GM23338 (cell line): ENCODE results near the gene ESRRB. TPM values are rescaled to one million over a fixed set of nuclear protein-coding genes. Genes with fewer than 3 reads are reported as not detected.

Experiments used
- ATAC-seq: fragments of 200-7000 bp; cut with Tn5 transposase; 3 replicates; pipeline ENCODE4 v1.9.1; 2020
- DNase-seq: peaks from one replicate; pipeline ENCODE4 v3.0.0-alpha.2; 2015; ENCODE audit warnings: low spot score
- H2AFZ ChIP-seq: fragments of 200-600 bp; sonication (generic); 2 replicates; pipeline ENCODE4 v1.8.0; 2016; ENCODE audit warnings: antibody characterized with exemption, mild to moderate bottlenecking, moderate library complexity
- H3F3A ChIP-seq: fragments of 200-600 bp; sonication (generic); replicated peaks from 2 replicates; pipeline ENCODE4 v1.8.0; 2017; ENCODE audit warnings: antibody characterized with exemption, mixed run types, low read depth
- H3K27ac ChIP-seq: fragments of 200-600 bp; sonication (generic); 2 replicates; pipeline ENCODE4 v1.6.1; 2016; ENCODE audit warnings: low read depth
- H3K27me3 ChIP-seq: fragments of 200-600 bp; sonication (generic); 2 replicates; pipeline ENCODE4 v1.8.0; 2016; ENCODE audit warnings: mild to moderate bottlenecking, mixed run types, moderate library complexity; ENCODE audit not compliant: insufficient read depth
- H3K36me3 ChIP-seq: fragments of 200-600 bp; sonication (generic); 2 replicates; pipeline ENCODE4 v1.8.0; 2016; ENCODE audit warnings: mild to moderate bottlenecking; ENCODE audit not compliant: insufficient read depth
- H3K4me1 ChIP-seq: fragments of 200-600 bp; sonication (generic); 2 replicates; pipeline ENCODE4 v1.8.0; 2016; ENCODE audit warnings: mild to moderate bottlenecking, moderate library complexity; ENCODE audit not compliant: insufficient read depth
- H3K4me2 ChIP-seq: fragments of 200-600 bp; sonication (generic); 2 replicates; pipeline ENCODE4 v1.7.1; 2017; ENCODE audit warnings: mixed run types
- H3K4me3 ChIP-seq: fragments of 200-600 bp; sonication (generic); 2 replicates; pipeline ENCODE4 v1.6.1; 2016; ENCODE audit warnings: mixed run types
- H3K79me2 ChIP-seq: fragments of 200-600 bp; sonication (generic); replicated peaks from 2 replicates; pipeline ENCODE4 v1.8.0; 2017; ENCODE audit warnings: mild to moderate bottlenecking; ENCODE audit not compliant: insufficient read depth
- H3K9me2 ChIP-seq: fragments of 200-600 bp; sonication (generic); 2 replicates; pipeline ENCODE4 v1.8.0; 2017; ENCODE audit not compliant: insufficient read depth
- H4K20me1 ChIP-seq: fragments of 200-600 bp; sonication (generic); replicated peaks from 2 replicates; pipeline ENCODE4 v1.8.0; 2017; ENCODE audit warnings: mild to moderate bottlenecking; ENCODE audit not compliant: insufficient read depth
- H3K27ac Mint-ChIP-seq: 2 replicates; pipeline ENCODE4 v1.8.0; 2020; ENCODE audit warnings: inconsistent platforms, mild to moderate bottlenecking, moderate library complexity, mixed read lengths
- H3K27me3 Mint-ChIP-seq: 3 replicates; pipeline ENCODE4 v1.8.0; 2022; ENCODE audit warnings: low read depth, mild to moderate bottlenecking, moderate library complexity, mixed read lengths, inconsistent platforms; ENCODE audit not compliant: insufficient read depth, poor library complexity
- H3K36me3 Mint-ChIP-seq: 3 replicates; pipeline ENCODE4 v1.8.0; 2021; ENCODE audit warnings: low read depth, mild to moderate bottlenecking, inconsistent platforms, moderate library complexity, mixed read lengths
- H3K4me1 Mint-ChIP-seq: 3 replicates; pipeline ENCODE4 v1.8.0; 2020; ENCODE audit warnings: mild to moderate bottlenecking, inconsistent platforms, mixed read lengths
- H3K4me3 Mint-ChIP-seq: 3 replicates; pipeline ENCODE4 v1.8.0; 2021; ENCODE audit warnings: moderate library complexity, mild to moderate bottlenecking, inconsistent platforms, mixed read lengths
- H3K9me3 Mint-ChIP-seq: 3 replicates; pipeline ENCODE4 v1.8.0; 2020; ENCODE audit warnings: moderate library complexity, mild to moderate bottlenecking, inconsistent platforms, mixed read lengths
- CREB1 ChIP-seq: fragments of 250-450 bp; sonication (Bioruptor Pico); IDR thresholded peaks from 2 replicates; pipeline ENCODE4 v1.5.0; 2020; ENCODE audit warnings: low read depth, mild to moderate bottlenecking, moderate library complexity
- EZH2 ChIP-seq: fragments of 200-600 bp; sonication (generic); IDR thresholded peaks from one replicate; pipeline ENCODE4 v1.8.0; 2017; ENCODE audit warnings: antibody characterized with exemption, mild to moderate bottlenecking, low read depth; ENCODE audit not compliant: unreplicated experiment
- EZH2phosphoT487 ChIP-seq: fragments of 200-600 bp; sonication (generic); IDR thresholded peaks from one replicate; pipeline ENCODE4 v1.8.1; 2018; ENCODE audit warnings: antibody characterized with exemption; ENCODE audit not compliant: unreplicated experiment
- JUNB ChIP-seq: IDR thresholded peaks from one replicate; pipeline ENCODE4 v1.6.1; 2016; ENCODE audit warnings: antibody characterized with exemption; ENCODE audit not compliant: unreplicated experiment
- STAT1 ChIP-seq: IDR thresholded peaks from one replicate; pipeline ENCODE4 v1.6.1; 2016; ENCODE audit warnings: antibody characterized with exemption; ENCODE audit not compliant: unreplicated experiment
- ZNF114 ChIP-seq: fragments of 250-450 bp; sonication (Bioruptor Pico); IDR thresholded peaks from 2 replicates; pipeline ENCODE4 v1.5.0; 2020; ENCODE audit warnings: mild to moderate bottlenecking, moderate library complexity
- ZNF331 ChIP-seq: fragments of 250-450 bp; sonication (Bioruptor Pico); IDR thresholded peaks from 2 replicates; pipeline ENCODE4 v1.5.0; 2020; ENCODE audit warnings: low read depth, mild to moderate bottlenecking, moderate library complexity
- polyA plus RNA-seq: library from polyadenylated mRNA; unstranded; fragments of >200 nt; fragmentation: Nextera tagmentation; extraction: Ambion mirVana; gene quantifications from 2 replicates; pipeline ENCODE4 v1.2.1, GENCODE V29; 2016
- total RNA-seq: library from RNA; depleted of rRNA; stranded (reverse); fragments of >200 nt; shearing (Covaris generic); gene quantifications from 2 replicates; pipeline ENCODE4 v1.2.3, GENCODE V29; 2014
- TF ChIP-seq, protein P1 (sequence below): IDR thresholded peaks from 2 replicates; pipeline ENCODE4 v1.6.1; 2016; ENCODE audit warnings: antibody characterized with exemption
- TF ChIP-seq, protein P2 (sequence below), 2 experiments: fragments of 200-600 bp in 1 of 2; sonication (generic) in 1 of 2; conservative IDR thresholded peaks; 2 replicates each; pipeline versions ENCODE4 v1.5.1 to v1.6.1; 2016 to 2017; ENCODE audit warnings: antibody characterized with exemption in 2 of 2, low read depth in 2 of 2, mild to moderate bottlenecking in 2 of 2, moderate library complexity in 1 of 2

Gene ESRRB
- total and polyA plus RNA-seq, 2 experiments from 2014 or later, result 0.31 to 0.52 TPM

DNA sequence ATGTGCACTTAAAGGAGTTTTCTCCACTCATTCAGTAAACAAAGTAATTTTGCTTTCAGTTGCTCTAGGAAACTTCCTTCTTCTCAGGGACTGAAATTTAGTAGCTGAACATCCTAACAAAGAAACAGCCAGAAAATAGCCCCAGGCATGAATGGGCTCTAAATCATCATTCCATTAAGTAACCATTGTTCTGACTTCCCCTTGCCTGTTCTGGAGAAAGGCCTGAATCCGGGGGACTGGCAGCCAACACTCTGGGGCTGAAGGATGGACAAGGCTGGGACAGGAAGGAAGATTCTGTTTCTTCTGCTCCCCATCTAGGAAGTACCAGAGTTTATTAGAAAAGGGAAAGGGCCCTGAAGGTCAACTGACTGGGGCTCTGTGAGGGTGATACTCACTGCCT is 104.5 kb downstream of the ESRRB start (continued):
- TF ChIP-seq, protein P1, sequence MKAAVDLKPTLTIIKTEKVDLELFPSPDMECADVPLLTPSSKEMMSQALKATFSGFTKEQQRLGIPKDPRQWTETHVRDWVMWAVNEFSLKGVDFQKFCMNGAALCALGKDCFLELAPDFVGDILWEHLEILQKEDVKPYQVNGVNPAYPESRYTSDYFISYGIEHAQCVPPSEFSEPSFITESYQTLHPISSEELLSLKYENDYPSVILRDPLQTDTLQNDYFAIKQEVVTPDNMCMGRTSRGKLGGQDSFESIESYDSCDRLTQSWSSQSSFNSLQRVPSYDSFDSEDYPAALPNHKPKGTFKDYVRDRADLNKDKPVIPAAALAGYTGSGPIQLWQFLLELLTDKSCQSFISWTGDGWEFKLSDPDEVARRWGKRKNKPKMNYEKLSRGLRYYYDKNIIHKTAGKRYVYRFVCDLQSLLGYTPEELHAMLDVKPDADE, result no peak
- TF ChIP-seq, protein P2, sequence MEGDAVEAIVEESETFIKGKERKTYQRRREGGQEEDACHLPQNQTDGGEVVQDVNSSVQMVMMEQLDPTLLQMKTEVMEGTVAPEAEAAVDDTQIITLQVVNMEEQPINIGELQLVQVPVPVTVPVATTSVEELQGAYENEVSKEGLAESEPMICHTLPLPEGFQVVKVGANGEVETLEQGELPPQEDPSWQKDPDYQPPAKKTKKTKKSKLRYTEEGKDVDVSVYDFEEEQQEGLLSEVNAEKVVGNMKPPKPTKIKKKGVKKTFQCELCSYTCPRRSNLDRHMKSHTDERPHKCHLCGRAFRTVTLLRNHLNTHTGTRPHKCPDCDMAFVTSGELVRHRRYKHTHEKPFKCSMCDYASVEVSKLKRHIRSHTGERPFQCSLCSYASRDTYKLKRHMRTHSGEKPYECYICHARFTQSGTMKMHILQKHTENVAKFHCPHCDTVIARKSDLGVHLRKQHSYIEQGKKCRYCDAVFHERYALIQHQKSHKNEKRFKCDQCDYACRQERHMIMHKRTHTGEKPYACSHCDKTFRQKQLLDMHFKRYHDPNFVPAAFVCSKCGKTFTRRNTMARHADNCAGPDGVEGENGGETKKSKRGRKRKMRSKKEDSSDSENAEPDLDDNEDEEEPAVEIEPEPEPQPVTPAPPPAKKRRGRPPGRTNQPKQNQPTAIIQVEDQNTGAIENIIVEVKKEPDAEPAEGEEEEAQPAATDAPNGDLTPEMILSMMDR (conservative IDR thresholded peaks at IDR 0.05; ENCODE audit: low read depth in 2 of 2), result no peak
- no peak for TF ChIP-seq ZNF331 (CRISPR knock-in tag)
- no peak for TF ChIP-seq ZNF114 (CRISPR knock-in tag)
- no peak for TF ChIP-seq JUNB
- TF ChIP-seq STAT1, result no peak
- TF ChIP-seq CREB1, result no peak
- TF ChIP-seq EZH2, result no peak

DNA sequence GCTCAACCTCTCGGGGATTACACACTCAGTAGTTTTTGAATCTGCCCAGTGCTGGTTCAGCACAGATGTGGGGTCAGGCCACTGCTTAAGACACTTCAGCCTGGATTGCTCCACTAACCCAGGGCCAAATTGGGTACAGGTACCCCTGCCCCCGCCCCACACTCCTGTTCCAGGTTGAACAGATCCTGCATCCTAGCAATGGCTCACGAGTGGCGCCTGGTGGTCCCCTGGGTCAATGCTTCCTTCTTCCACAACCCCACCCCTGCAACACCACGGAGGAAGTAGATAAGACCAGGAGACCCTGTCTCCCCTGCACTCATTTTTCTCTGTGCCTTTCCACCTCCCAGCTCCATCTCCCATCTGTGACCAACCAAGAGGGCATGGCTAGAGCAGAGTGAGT is 108.4 kb downstream of the ESRRB start:
- Histone ChIP-seq H2AFZ (no peak overlapping the region), H3K4me3 (no peak overlapping the region), H3K36me3 (no peaks in the 10 kb centered on the region), H3K79me2 (no peaks in the 10 kb centered on the region), H3K27ac (no peak overlapping the region), H3F3A (no peaks in the 10 kb centered on the region), H3K9me2 (0 out of 2 replicates have a peak, but pooled peaks cover 6% of the 10 kb centered on the region), H3K4me2 (no peak overlapping the region), H4K20me1 (no peaks in the 10 kb centered on the region), H3K4me1 (peaks cover 6% of the 10 kb centered on the region), H3K27me3 (no peaks in the 10 kb centered on the region)
- Mint-ChIP-seq H3K27ac (peak overlapping the region; percentile 40; the same call in 1 of the 2 replicates), H3K4me1 (peaks cover 16% of the 10 kb centered on the region), H3K27me3 (no peaks in the 10 kb centered on the region), H3K9me3 (no peaks in the 10 kb centered on the region), H3K4me3 (no peak overlapping the region), H3K36me3 (no peaks in the 10 kb centered on the region)
- no peak for TF ChIP-seq EZH2
- TF ChIP-seq, protein P2 (conservative IDR thresholded peaks at IDR 0.05; ENCODE audit: low read depth in 2 of 2), result peak; percentile 31 to 57; a peak in 3 of 4 replicates
- ATAC-seq (peak; percentile 63), DNase-seq (peak; percentile 28)

DNA sequence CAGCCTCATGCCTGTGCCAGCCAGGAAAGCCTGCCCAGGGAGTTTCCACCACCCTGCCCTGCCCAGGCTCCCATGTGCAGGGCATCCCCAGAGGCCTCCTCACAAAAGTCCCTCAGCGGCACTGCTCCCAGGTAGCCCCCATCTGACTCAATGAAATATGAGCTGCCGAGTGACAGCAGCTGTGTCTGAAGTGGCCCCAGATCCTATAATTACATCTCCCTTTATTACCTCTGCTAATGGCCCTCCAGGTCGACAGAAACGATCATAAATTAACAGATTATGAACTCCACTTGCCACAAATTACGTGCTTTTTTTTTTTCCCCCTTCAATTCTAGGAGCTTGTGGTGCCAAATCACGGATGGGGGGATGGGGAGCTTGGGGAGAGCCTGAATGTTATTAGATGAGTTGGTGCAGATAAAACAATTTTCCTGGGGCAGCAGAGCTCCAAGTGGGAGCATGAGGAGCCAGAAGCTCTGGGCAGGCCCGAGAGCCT is 110.4 kb downstream of the ESRRB start:
- no peak overlapping the region for H3K27ac ChIP-seq
- no peaks in the 10 kb centered on the region for H3K9me3 Mint-ChIP-seq
- peak overlapping the region; percentile 90 for H2AFZ ChIP-seq
- H3F3A ChIP-seq, result no peaks in the 10 kb centered on the region
- no peak overlapping the region for H3K4me3 Mint-ChIP-seq
- no peaks in the 10 kb centered on the region for H3K36me3 ChIP-seq
- 0 out of 2 replicates have a peak overlapping the region, but pooled peaks have one; percentile 26 for H3K4me2 ChIP-seq
- peaks cover 6% of the 10 kb centered on the region for H3K4me1 ChIP-seq
- H4K20me1 ChIP-seq, result no peaks in the 10 kb centered on the region
- DNase-seq, result no peak
- no peak overlapping the region for H3K4me3 ChIP-seq
- ATAC-seq, result peak; percentile 37
- H3K27ac Mint-ChIP-seq, result 0 out of 2 replicates have a peak overlapping the region, but pooled peaks have one; percentile 3
- H3K27me3 Mint-ChIP-seq, result no peaks in the 10 kb centered on the region
- no peaks in the 10 kb centered on the region for H3K79me2 ChIP-seq
- peaks cover 17% of the 10 kb centered on the region for H3K4me1 Mint-ChIP-seq
- no peak for TF ChIP-seq EZH2phosphoT487
- 0 out of 2 replicates have a peak, but pooled peaks cover 6% of the 10 kb centered on the region for H3K9me2 ChIP-seq
- H3K27me3 ChIP-seq, result no peaks in the 10 kb centered on the region
- H3K36me3 Mint-ChIP-seq, result no peaks in the 10 kb centered on the region
